GM12878 (cell line): ENCODE measurements around the gene GGT6. TPM values are rescaled to one million over a fixed set of nuclear protein-coding genes. Genes with fewer than 3 reads are reported as not detected.
A peak's percentile ranks its signal among the peaks of the same experiment; 100 is the strongest.

Experiments
- ATAC-seq: fragments of 200-7000 bp; cut with Tn5 transposase; 3 replicates; pipeline ENCODE4 v1.9.1; 2020; ENCODE audit warnings: mild to moderate bottlenecking, moderate library complexity
- BruUV-seq: library from RNA; stranded (reverse); fragments of 400-500 nt; replicated peaks from 2 replicates; lab custom pipeline; 2021; lab: Mats Ljungman, UMichigan
- CTCF ChIA-PET: fragments of 300-600 bp; sonication (Branson Sonifier 250); formaldehyde crosslinking; extraction: SDS; loops from one replicate; lab custom pipeline; 2021; ENCODE audit warnings: inconsistent platforms; lab: Yijun Ruan, JAX
- POLR2A ChIA-PET: fragments of 350-600 bp; formaldehyde crosslinking; extraction: SDS; loops from one replicate; lab custom pipeline; 2021; ENCODE audit warnings: inconsistent platforms; lab: Charles Lee
- RAD21 ChIA-PET: fragments of 300-600 bp; sonication (Branson Sonifier 250); formaldehyde crosslinking; loops from one replicate; lab custom pipeline; 2023; ENCODE audit warnings: antibody characterized with exemption; ENCODE audit not compliant: unreplicated experiment; lab: Charles Lee
- SMC1A ChIA-PET: fragments of 300-600 bp; sonication (Branson Sonifier 250); formaldehyde crosslinking; loops from one replicate; lab custom pipeline; 2023; ENCODE audit not compliant: unreplicated experiment, uncharacterized antibody; lab: Charles Lee
- DNase-seq: peaks from one replicate; pipeline ENCODE4 v3.0.0-alpha.2; 2011; ENCODE audit warnings: low read depth, low spot score
- FAIRE-seq: peaks from 3 replicates; lab custom pipeline; 2011; peaks lifted over from hg19 to GRCh38; lab: Jason Lieb, UNC
- H2AFZ ChIP-seq: 2 replicates; pipeline ENCODE4 v1.6.0; 2011; ENCODE audit warnings: low read depth, low read length, control low read depth; ENCODE audit not compliant: control insufficient read depth
- H3K27ac ChIP-seq: 2 replicates; pipeline ENCODE4 v1.5.1; 2011; ENCODE audit warnings: control low read depth; ENCODE audit not compliant: control insufficient read depth, insufficient read depth
- H3K27me3 ChIP-seq, 2 experiments: replicated peaks in 1 of 2; 2 replicates each; pipeline versions ENCODE4 v1.6.0 to v1.6.1; 2011; ENCODE audit warnings: low read length in 1 of 2; ENCODE audit not compliant: control insufficient read depth in 2 of 2, insufficient read depth in 2 of 2
- H3K36me3 ChIP-seq, 2 experiments: 2 replicates each; pipeline ENCODE4 v1.5.1; 2011; ENCODE audit warnings: low read length in 1 of 2; ENCODE audit not compliant: control insufficient read depth in 2 of 2, insufficient read depth in 2 of 2
- H3K4me1 ChIP-seq: 2 replicates; pipeline ENCODE4 v1.6.1; 2011; ENCODE audit warnings: mild to moderate bottlenecking, low read length, moderate library complexity, mixed read lengths; ENCODE audit not compliant: control insufficient read depth, insufficient read depth
- H3K4me2 ChIP-seq: 2 replicates; pipeline ENCODE4 v1.6.0; 2011; ENCODE audit warnings: control low read depth; ENCODE audit not compliant: control insufficient read depth, insufficient read depth
- H3K4me3 ChIP-seq: fragments of 200-600 bp; sonication (generic); 2 replicates; pipeline ENCODE4 v1.5.1; 2016
- H3K79me2 ChIP-seq: 2 replicates; pipeline ENCODE4 v1.6.0; 2011; ENCODE audit warnings: low read length; ENCODE audit not compliant: control insufficient read depth, insufficient read depth
- H3K9ac ChIP-seq: 2 replicates; pipeline ENCODE4 v1.8.0; 2011; ENCODE audit warnings: low read length, control low read depth, mixed read lengths; ENCODE audit not compliant: control insufficient read depth, insufficient read depth
- H3K9me3 ChIP-seq: replicated peaks from 3 replicates; pipeline ENCODE4 v1.5.1; 2011; ENCODE audit warnings: mild to moderate bottlenecking, low read length; ENCODE audit not compliant: control insufficient read depth, insufficient read depth
- H4K20me1 ChIP-seq: 2 replicates; pipeline ENCODE4 v1.6.0; 2011; ENCODE audit not compliant: control insufficient read depth, insufficient read depth
- BACH1 ChIP-seq: fragments of 450-650 bp; IDR thresholded peaks from 2 replicates; pipeline ENCODE4 v1.6.1; 2017; ENCODE audit warnings: mild to moderate bottlenecking, borderline replicate concordance
- CUX1 ChIP-seq: IDR thresholded peaks from 2 replicates; pipeline ENCODE4 v1.6.1; 2012; ENCODE audit warnings: improper control_type of control experiment, low read depth, low read length; ENCODE audit not compliant: insufficient replicate concordance
- IRF4 ChIP-seq: IDR thresholded peaks from 2 replicates; pipeline ENCODE4 v1.6.1; 2011; ENCODE audit warnings: low read depth, low read length
- NFIC ChIP-seq: IDR thresholded peaks from 2 replicates; pipeline ENCODE4 v1.6.1; 2012; ENCODE audit warnings: low read depth, mild to moderate bottlenecking, inconsistent platforms, low read length, moderate library complexity
- NFXL1 ChIP-seq: fragments of 450-650 bp; IDR thresholded peaks from 2 replicates; pipeline ENCODE4 v1.6.1; 2017; ENCODE audit warnings: antibody characterized with exemption, mild to moderate bottlenecking, borderline replicate concordance
- NRF1 ChIP-seq: conservative IDR thresholded peaks from 2 replicates; pipeline ENCODE4 v1.6.1; 2011; ENCODE audit warnings: mild to moderate bottlenecking, low read depth, low read length, improper control_type of control experiment
- POU2F2 ChIP-seq: IDR thresholded peaks from 3 replicates; pipeline ENCODE4 v1.6.1; 2011; ENCODE audit warnings: low read depth, mild to moderate bottlenecking, low read length, borderline replicate concordance
- RFX5 ChIP-seq: IDR thresholded peaks from 2 replicates; pipeline ENCODE4 v1.6.1; 2011; ENCODE audit warnings: low read depth, low read length, improper control_type of control experiment
- RUNX3 ChIP-seq: IDR thresholded peaks from 2 replicates; pipeline ENCODE4 v1.6.1; 2012; ENCODE audit warnings: low read length, inconsistent platforms
- TAF1 ChIP-seq: IDR thresholded peaks from 2 replicates; pipeline ENCODE4 v1.6.1; 2011; ENCODE audit warnings: mild to moderate bottlenecking, low read depth, low read length, borderline replicate concordance
- WGBS: methylation state at CpG from one replicate; pipeline ENCODE4 v1.1.6; 2016; ENCODE audit warnings: low lambda C conversion rate; ENCODE audit not compliant: insufficient replicate concordance, insufficient coverage; ENCODE audit errors: missing lambda C conversion rate; 5-methylcytosine and 5-hydroxymethylcytosine counted together
- in situ Hi-C: fragments of 300-500 bp; cut with MboI; formaldehyde crosslinking; loops from 9 replicates; pipeline ENCODE4 v1.14.3; 2018; ENCODE audit warnings: mixed read lengths
- intact Hi-C: fragments of 100-400 bp; cut with micrococcal nuclease; formaldehyde crosslinking; loops from one replicate; pipeline ENCODE4 v1.14.2; 2022; ENCODE audit not compliant: unreplicated experiment
- polyA plus RNA-seq, 11 experiments: library from polyadenylated mRNA; depleted of rRNA in 4 of 11; unstranded in 6 of 11; stranded (reverse) in 5 of 11; fragments of >200 nt; fragmentation: Nextera tagmentation in 4 of 11; fragmentation: Illumina TruSeq in 1 of 11; extraction: Ambion mirVana in 4 of 11; extraction: Trizol in 1 of 11; gene quantifications; 1 replicate in 1 of 11; 2 replicates in 10 of 11; pipeline versions ENCODE4 v1.2.1 to v1.2.3, GENCODE V29; 2011 to 2016; ENCODE audit warnings: inconsistent platforms in 2 of 11, missing spikeins in 2 of 11, low read depth in 1 of 11
- total RNA-seq, 4 experiments: library from RNA; depleted of rRNA in 3 of 4; stranded (reverse); fragments of >200 nt in 3 of 4; fragmentation: Illumina TruSeq in 1 of 4; extraction: Trizol in 1 of 4; gene quantifications; 2 replicates each; pipeline versions ENCODE4 v1.2.1 to v1.2.3, GENCODE V29; 2013 to 2021
- TF ChIP-seq, protein P1 (sequence below): fragments of 450-650 bp; IDR thresholded peaks from 2 replicates; pipeline ENCODE4 v1.6.1; 2017; ENCODE audit warnings: borderline replicate concordance

Gene GGT6
- total and polyA plus RNA-seq, 10 of the 15 experiments (the other 5 are each of a cell fraction or from before 2014, with no cell fraction given) = 0.01 to 0.26 (median 0.13) TPM; not detected in 5

- BruUV-seq = no TSS peak
- no peak overlapping the region for H3K9ac ChIP-seq
- peaks cover 10% of the 10 kb centered on the region for H3K4me1 ChIP-seq
- DNase-seq (no peak), ATAC-seq (no peak), FAIRE-seq (no peak)
- CTCF ChIA-PET = interaction anchor here (0.6 to 1.4 kb wide), 3 partner anchors 41 to 112 kb away, joined by 3 to 5 read pairs (median 4); no protein-coding TSS in a partner anchor
- no peak for TF ChIP-seq RFX5
- H3K36me3 ChIP-seq = no peaks in the 10 kb centered on the region
- POLR2A ChIA-PET = no interaction called here
- no peaks in the 10 kb centered on the region for H4K20me1 ChIP-seq
- no peaks in the 10 kb centered on the region for H3K27me3 ChIP-seq
- 71% methylated on average over 8 of the region's 8 CpGs for WGBS
- RAD21 ChIA-PET = interaction anchor here (1.2 kb wide), 1 partner anchor 103 kb away, joined by 7 read pairs; no protein-coding TSS in a partner anchor
- peak overlapping the region; percentile 1; the same call in 1 of the 2 replicates for H3K4me2 ChIP-seq
- no peak overlapping the region for H3K4me3 ChIP-seq
- intact Hi-C loops (loop anchor here (10.0 kb wide), 1 partner anchor 99 kb away; no protein-coding TSS in a partner anchor), in situ Hi-C loops (no loop called here)
- no peak overlapping the region for H3K27ac ChIP-seq
- SMC1A ChIA-PET = interaction anchor here (0.7 to 1.3 kb wide), 4 partner anchors 15 to 43 kb away, joined by 3 to 4 read pairs (median 3); no protein-coding TSS in a partner anchor
- no peaks in the 10 kb centered on the region for H3K9me3 ChIP-seq
- H2AFZ ChIP-seq = no peak overlapping the region
- no peaks in the 10 kb centered on the region for H3K79me2 ChIP-seq
These were observed 36.4 kb downstream of the GGT6 start for GRCh38 chr17:4523946-4524345.

- in situ Hi-C loops = no loop called here
- H3K4me2 ChIP-seq = no peak overlapping the region
- ChIA-PET POLR2A (no interaction called here), CTCF (interaction anchor here (1.4 kb wide), 2 partner anchors 42 to 102 kb away, joined by 4 to 5 read pairs; no protein-coding TSS in a partner anchor), RAD21 (interaction anchor here (0.8 kb wide), 1 partner anchor 26 kb away, joined by 5 read pairs; no protein-coding TSS in a partner anchor), SMC1A (interaction anchor here (1.3 kb wide), 1 partner anchor 32 kb away, joined by 4 read pairs; no protein-coding TSS in a partner anchor)
- ATAC-seq (no peak), FAIRE-seq (no peak), DNase-seq (no peak)
- intact Hi-C loops = loop anchor here (10.0 kb wide), 1 partner anchor 98 kb away; no protein-coding TSS in a partner anchor
- no TSS peak for BruUV-seq
- H3K4me3 ChIP-seq = no peak overlapping the region
- H3K79me2 ChIP-seq = no peaks in the 10 kb centered on the region
- no peaks in the 10 kb centered on the region for H3K27me3 ChIP-seq
- 80% methylated on average over 6 of the region's 6 CpGs for WGBS
- no peak overlapping the region for H2AFZ ChIP-seq
- peaks cover 16% of the 10 kb centered on the region for H3K4me1 ChIP-seq
- H4K20me1 ChIP-seq = no peaks in the 10 kb centered on the region
- no peaks in the 10 kb centered on the region; the same call in 2 of the 3 replicates for H3K9me3 ChIP-seq
- H3K9ac ChIP-seq = no peak overlapping the region
- H3K27ac ChIP-seq = no peak overlapping the region
- no peaks in the 10 kb centered on the region for H3K36me3 ChIP-seq
- no peak for TF ChIP-seq TAF1
- TF ChIP-seq NFIC = no peak
- TF ChIP-seq NFXL1 = no peak
- no peak for TF ChIP-seq IRF4
- TF ChIP-seq BACH1 = no peak
- no peak for TF ChIP-seq RUNX3
- no peak for TF ChIP-seq POU2F2
- TF ChIP-seq, protein P1, sequence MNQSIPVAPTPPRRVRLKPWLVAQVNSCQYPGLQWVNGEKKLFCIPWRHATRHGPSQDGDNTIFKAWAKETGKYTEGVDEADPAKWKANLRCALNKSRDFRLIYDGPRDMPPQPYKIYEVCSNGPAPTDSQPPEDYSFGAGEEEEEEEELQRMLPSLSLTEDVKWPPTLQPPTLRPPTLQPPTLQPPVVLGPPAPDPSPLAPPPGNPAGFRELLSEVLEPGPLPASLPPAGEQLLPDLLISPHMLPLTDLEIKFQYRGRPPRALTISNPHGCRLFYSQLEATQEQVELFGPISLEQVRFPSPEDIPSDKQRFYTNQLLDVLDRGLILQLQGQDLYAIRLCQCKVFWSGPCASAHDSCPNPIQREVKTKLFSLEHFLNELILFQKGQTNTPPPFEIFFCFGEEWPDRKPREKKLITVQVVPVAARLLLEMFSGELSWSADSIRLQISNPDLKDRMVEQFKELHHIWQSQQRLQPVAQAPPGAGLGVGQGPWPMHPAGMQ = no peak
- no peak for TF ChIP-seq CUX1
- no peak for TF ChIP-seq NRF1
These were observed 37.7 kb downstream of the GGT6 start for GRCh38 chr17:4522661-4523060.
